ENCODE measurements around the gene EPHB2.
"Not testable (repeated sequence)": the region's sequence is repeated elsewhere in the genome, so short reads cannot be mapped to it uniquely, and the experiment has no call there.

The EPHB2 gene

GRCh38 chr1:22705586-22705985, 5.1 kb upstream of the EPHB2 start:
- no peak for DNase-seq
- H3K4me3 ChIP-seq (ENCODE audit: insufficient read depth in 1 of 2, low read depth in 1 of 2, low read length in 2 of 2) = no peak overlapping the region
- H3K23ac ChIP-seq (ENCODE audit: low read length in 2 of 2) = no peak overlapping the region
- H2BK5ac ChIP-seq (ENCODE audit: low read depth, low read length, poor library complexity, severe bottlenecking) = no peak overlapping the region
- no peak overlapping the region for H3K9ac ChIP-seq (ENCODE audit: low read length)
- H3K4me1 ChIP-seq (ENCODE audit: control insufficient read depth, insufficient read depth, low read depth, low read length) = peaks cover 7% of the 10 kb centered on the region
- no peaks in the 10 kb centered on the region for H3K9me3 ChIP-seq (ENCODE audit: control insufficient read depth, low read length)
- no peak overlapping the region for H2BK12ac ChIP-seq (ENCODE audit: low read length in 2 of 2)
- H2AFZ ChIP-seq (ENCODE audit: low read depth, low read length) = no peak overlapping the region
- H3K4me2 ChIP-seq (ENCODE audit: low read length, poor library complexity, severe bottlenecking) = no peak overlapping the region
- no peak overlapping the region for H2BK15ac ChIP-seq (ENCODE audit: low read depth, poor library complexity, severe bottlenecking)
- no peak overlapping the region for H4K91ac ChIP-seq (ENCODE audit: low read length)
- peaks cover 0 to 19% of the 10 kb centered on the region in 2 experiments for H3K27me3 ChIP-seq (ENCODE audit: control insufficient read depth in 1 of 2, insufficient read depth in 1 of 2, low read length in 2 of 2)
- no peak overlapping the region for H2BK120ac ChIP-seq (ENCODE audit: low read depth, low read length)
- H4K8ac ChIP-seq (ENCODE audit: low read length) = no peak overlapping the region
- no peaks in the 10 kb centered on the region for H3K36me3 ChIP-seq (ENCODE audit: control insufficient read depth in 1 of 2, insufficient read depth in 2 of 2, low read depth in 1 of 2, low read length in 2 of 2)
- no peak overlapping the region for H3K27ac ChIP-seq (ENCODE audit: low read length, poor library complexity, severe bottlenecking)
- no peak overlapping the region for H3K18ac ChIP-seq (ENCODE audit: low read depth in 1 of 2, low read length in 2 of 2)
- no peaks in the 10 kb centered on the region for H3K79me1 ChIP-seq (replicated peaks; ENCODE audit: low read length, poor library complexity, severe bottlenecking)
- H3K14ac ChIP-seq (ENCODE audit: low read length in 2 of 2) = no peak overlapping the region
- H3K4ac ChIP-seq (ENCODE audit: low read depth in 1 of 2, low read length in 2 of 2) = no peak overlapping the region
- no peak overlapping the region for H2AK5ac ChIP-seq (ENCODE audit: low read length, severe bottlenecking)

- not testable (repeated sequence) for H3K4ac ChIP-seq (ENCODE audit: low read depth in 1 of 2, low read length in 2 of 2); H3K4me2 ChIP-seq (ENCODE audit: low read length, poor library complexity, severe bottlenecking); H3K36me3 ChIP-seq (ENCODE audit: control insufficient read depth in 1 of 2, insufficient read depth in 2 of 2, low read depth in 1 of 2, low read length in 2 of 2); H2AK5ac ChIP-seq (ENCODE audit: low read length, severe bottlenecking); H2AFZ ChIP-seq (ENCODE audit: low read depth, low read length); H3K4me3 ChIP-seq (ENCODE audit: insufficient read depth in 1 of 2, low read depth in 1 of 2, low read length in 2 of 2); H3K18ac ChIP-seq (ENCODE audit: low read depth in 1 of 2, low read length in 2 of 2); H2BK12ac ChIP-seq (ENCODE audit: low read length in 2 of 2); H3K27ac ChIP-seq (ENCODE audit: low read length, poor library complexity, severe bottlenecking); H3K14ac ChIP-seq (ENCODE audit: low read length in 2 of 2); H3K79me1 ChIP-seq (replicated peaks; ENCODE audit: low read length, poor library complexity, severe bottlenecking); DNase-seq; H2BK120ac ChIP-seq (ENCODE audit: low read depth, low read length); H3K4me1 ChIP-seq (ENCODE audit: control insufficient read depth, insufficient read depth, low read depth, low read length); H2BK15ac ChIP-seq (ENCODE audit: low read depth, poor library complexity, severe bottlenecking); H2BK5ac ChIP-seq (ENCODE audit: low read depth, low read length, poor library complexity, severe bottlenecking); H4K91ac ChIP-seq (ENCODE audit: low read length); H3K9ac ChIP-seq (ENCODE audit: low read length); H3K9me3 ChIP-seq (ENCODE audit: control insufficient read depth, low read length); H4K8ac ChIP-seq (ENCODE audit: low read length); H3K23ac ChIP-seq (ENCODE audit: low read length in 2 of 2)
- WGBS = 80% methylated on average over 1 of the region's 4 CpGs
- peaks cover 0 to 19% of the 10 kb centered on the region in 2 experiments for H3K27me3 ChIP-seq (ENCODE audit: control insufficient read depth in 1 of 2, insufficient read depth in 1 of 2, low read length in 2 of 2)
These were observed 4.5 kb upstream of the EPHB2 start for GRCh38 chr1:22706100-22706499.

GRCh38 chr1:22708777-22709176, 1.9 kb upstream of the EPHB2 start:
- Histone ChIP-seq H4K91ac (ENCODE audit: low read length) (no peak overlapping the region), H2BK5ac (ENCODE audit: low read depth, low read length, poor library complexity, severe bottlenecking) (no peak overlapping the region), H3K4me1 (ENCODE audit: control insufficient read depth, insufficient read depth, low read depth, low read length) (peaks cover 23% of the 10 kb centered on the region), H3K4me2 (ENCODE audit: low read length, poor library complexity, severe bottlenecking) (no peak overlapping the region), H3K18ac (ENCODE audit: low read depth in 1 of 2, low read length in 2 of 2) (no peak overlapping the region), H3K27me3 (ENCODE audit: control insufficient read depth in 1 of 2, insufficient read depth in 1 of 2, low read length in 2 of 2) (peaks cover 0 to 43% of the 10 kb centered on the region in 2 experiments), H3K23ac (ENCODE audit: low read length in 2 of 2) (no peak overlapping the region), H4K8ac (ENCODE audit: low read length) (no peak overlapping the region), H3K36me3 (ENCODE audit: control insufficient read depth in 1 of 2, insufficient read depth in 2 of 2, low read depth in 1 of 2, low read length in 2 of 2) (peaks cover 0 to 4% of the 10 kb centered on the region in 2 experiments), H3K4ac (ENCODE audit: low read depth in 1 of 2, low read length in 2 of 2) (no peak overlapping the region), H2BK15ac (ENCODE audit: low read depth, poor library complexity, severe bottlenecking) (no peak overlapping the region), H3K79me1 (replicated peaks; ENCODE audit: low read length, poor library complexity, severe bottlenecking) (peaks cover 2% of the 10 kb centered on the region), H2BK120ac (ENCODE audit: low read depth, low read length) (no peak overlapping the region), H3K4me3 (ENCODE audit: insufficient read depth in 1 of 2, low read depth in 1 of 2, low read length in 2 of 2) (no peak overlapping the region), H3K9ac (ENCODE audit: low read length) (no peak overlapping the region), H3K27ac (ENCODE audit: low read length, poor library complexity, severe bottlenecking) (no peak overlapping the region), H2AK5ac (ENCODE audit: low read length, severe bottlenecking) (peak overlapping the region; percentile 49), H2BK12ac (ENCODE audit: low read length in 2 of 2) (no peak overlapping the region), H3K9me3 (ENCODE audit: control insufficient read depth, low read length) (no peaks in the 10 kb centered on the region), H3K14ac (ENCODE audit: low read length in 2 of 2) (peak overlapping the region in 1 of 2 experiments; percentile 22), H2AFZ (ENCODE audit: low read depth, low read length) (no peak overlapping the region)
- no peak for DNase-seq

- no peak overlapping the region for H3K4me2 ChIP-seq (ENCODE audit: low read length, poor library complexity, severe bottlenecking)
- H3K4me3 ChIP-seq (ENCODE audit: insufficient read depth in 1 of 2, low read depth in 1 of 2, low read length in 2 of 2) = no peak overlapping the region
- H3K9me3 ChIP-seq (ENCODE audit: control insufficient read depth, low read length) = no peaks in the 10 kb centered on the region
- DNase-seq = peak; percentile 23
- no peak overlapping the region for H2BK120ac ChIP-seq (ENCODE audit: low read depth, low read length)
- H3K18ac ChIP-seq (ENCODE audit: low read depth in 1 of 2, low read length in 2 of 2) = no peak overlapping the region
- peaks cover 26% of the 10 kb centered on the region for H3K4me1 ChIP-seq (ENCODE audit: control insufficient read depth, insufficient read depth, low read depth, low read length)
- no peak overlapping the region for H3K9ac ChIP-seq (ENCODE audit: low read length)
- H3K36me3 ChIP-seq (ENCODE audit: control insufficient read depth in 1 of 2, insufficient read depth in 2 of 2, low read depth in 1 of 2, low read length in 2 of 2) = peaks cover 0 to 7% of the 10 kb centered on the region in 2 experiments
- H2BK12ac ChIP-seq (ENCODE audit: low read length in 2 of 2) = no peak overlapping the region
- H3K79me1 ChIP-seq (replicated peaks; ENCODE audit: low read length, poor library complexity, severe bottlenecking) = peaks cover 2% of the 10 kb centered on the region
- WGBS = 63% methylated on average over 1 of the region's 3 CpGs
- no peak overlapping the region for H3K14ac ChIP-seq (ENCODE audit: low read length in 2 of 2)
- H2BK15ac ChIP-seq (ENCODE audit: low read depth, poor library complexity, severe bottlenecking) = no peak overlapping the region
- peak overlapping the region; percentile 82 for H2AK5ac ChIP-seq (ENCODE audit: low read length, severe bottlenecking)
- H2BK5ac ChIP-seq (ENCODE audit: low read depth, low read length, poor library complexity, severe bottlenecking) = no peak overlapping the region
- no peak overlapping the region for H3K23ac ChIP-seq (ENCODE audit: low read length in 2 of 2)
- H3K27me3 ChIP-seq (ENCODE audit: control insufficient read depth in 1 of 2, insufficient read depth in 1 of 2, low read length in 2 of 2) = peaks cover 0 to 48% of the 10 kb centered on the region in 2 experiments
- H3K4ac ChIP-seq (ENCODE audit: low read depth in 1 of 2, low read length in 2 of 2) = no peak overlapping the region
- no peak overlapping the region for H3K27ac ChIP-seq (ENCODE audit: low read length, poor library complexity, severe bottlenecking)
- H4K91ac ChIP-seq (ENCODE audit: low read length) = no peak overlapping the region
- no peak overlapping the region for H4K8ac ChIP-seq (ENCODE audit: low read length)
- H2AFZ ChIP-seq (ENCODE audit: low read depth, low read length) = no peak overlapping the region
These were observed 1.4 kb upstream of the EPHB2 start for GRCh38 chr1:22709227-22709626.

All from mesenchymal stem cell (in vitro differentiated cells and primary cell).